Vagina (tissue), 2 donors: Measurements from ENCODE around the gene MARCHF9.

Experiments used
- CTCF ChIP-seq, 3 experiments: fragments of 450-650 bp in 2 of 3; fragments of 200-600 bp in 1 of 3; sonication (generic) in 1 of 3; IDR thresholded peaks; one replicate each; pipeline ENCODE4 v1.5.1; 2017 to 2019; ENCODE audit warnings: antibody characterized with exemption in 3 of 3, mild to moderate bottlenecking in 2 of 3, moderate library complexity in 2 of 3
- POLR2AphosphoS5 ChIP-seq, 2 donors: sonication (generic); formaldehyde crosslinking; IDR thresholded peaks; one replicate each; pipeline ENCODE4 v1.9.0; 2017; ENCODE audit warnings: antibody characterized with exemption in 2 of 2, mild to moderate bottlenecking in 2 of 2, low read depth in 1 of 2; ENCODE audit not compliant: insufficient read depth in 1 of 2

- TF ChIP-seq CTCF (IDR thresholded peaks at IDR 0.05) (no peak), POLR2AphosphoS5 (IDR thresholded peaks at IDR 0.05; ENCODE audit: insufficient read depth in 1 of 2, low read depth in 1 of 2) (no peak)
Measured at GRCh38 chr12:57720606-57721595, 34.0 kb upstream of the MARCHF9 start.
